Measurements from ENCODE around the gene TUFT1.
"Not testable (repeated sequence)": the region's sequence is repeated elsewhere in the genome, so short reads cannot be mapped to it uniquely, and the experiment has no call there.

TUFT1 gene

DNA sequence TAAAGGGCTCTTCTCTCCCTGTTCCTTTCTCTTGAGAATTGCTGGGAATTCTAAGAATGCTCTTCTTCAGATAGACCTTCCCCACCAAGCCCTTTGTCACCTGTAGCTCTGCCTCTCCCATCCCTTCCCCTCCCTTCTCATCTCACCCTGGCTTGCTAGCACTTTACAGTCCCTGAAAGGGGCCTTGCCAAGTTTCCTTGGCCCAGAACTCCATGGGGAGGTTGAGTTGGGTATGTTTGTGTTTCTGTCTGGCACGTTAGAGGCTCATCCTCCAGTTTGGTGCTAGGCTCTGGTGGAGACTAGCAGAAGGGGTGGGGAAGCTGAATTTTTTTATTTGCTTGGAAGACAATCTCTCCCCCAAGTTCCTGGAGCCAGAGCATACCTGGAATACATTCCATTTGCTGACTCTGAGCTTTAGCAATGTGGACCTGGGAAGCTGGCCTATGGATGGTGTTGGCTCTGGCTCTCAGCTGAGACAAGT lies 24.0 kb upstream of the TUFT1 start:
- TF ChIP-seq, protein P1, sequence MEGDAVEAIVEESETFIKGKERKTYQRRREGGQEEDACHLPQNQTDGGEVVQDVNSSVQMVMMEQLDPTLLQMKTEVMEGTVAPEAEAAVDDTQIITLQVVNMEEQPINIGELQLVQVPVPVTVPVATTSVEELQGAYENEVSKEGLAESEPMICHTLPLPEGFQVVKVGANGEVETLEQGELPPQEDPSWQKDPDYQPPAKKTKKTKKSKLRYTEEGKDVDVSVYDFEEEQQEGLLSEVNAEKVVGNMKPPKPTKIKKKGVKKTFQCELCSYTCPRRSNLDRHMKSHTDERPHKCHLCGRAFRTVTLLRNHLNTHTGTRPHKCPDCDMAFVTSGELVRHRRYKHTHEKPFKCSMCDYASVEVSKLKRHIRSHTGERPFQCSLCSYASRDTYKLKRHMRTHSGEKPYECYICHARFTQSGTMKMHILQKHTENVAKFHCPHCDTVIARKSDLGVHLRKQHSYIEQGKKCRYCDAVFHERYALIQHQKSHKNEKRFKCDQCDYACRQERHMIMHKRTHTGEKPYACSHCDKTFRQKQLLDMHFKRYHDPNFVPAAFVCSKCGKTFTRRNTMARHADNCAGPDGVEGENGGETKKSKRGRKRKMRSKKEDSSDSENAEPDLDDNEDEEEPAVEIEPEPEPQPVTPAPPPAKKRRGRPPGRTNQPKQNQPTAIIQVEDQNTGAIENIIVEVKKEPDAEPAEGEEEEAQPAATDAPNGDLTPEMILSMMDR (IDR thresholded peaks at IDR 0.05; ENCODE audit: control insufficient read depth, insufficient read depth, low read depth, low read length, missing control alignments) = no peak
- no peak for DNase-seq (ENCODE audit: low read depth)
- no peak overlapping the region for H3K4me3 ChIP-seq (ENCODE audit: control insufficient read depth, low read depth, low read length)

DNA sequence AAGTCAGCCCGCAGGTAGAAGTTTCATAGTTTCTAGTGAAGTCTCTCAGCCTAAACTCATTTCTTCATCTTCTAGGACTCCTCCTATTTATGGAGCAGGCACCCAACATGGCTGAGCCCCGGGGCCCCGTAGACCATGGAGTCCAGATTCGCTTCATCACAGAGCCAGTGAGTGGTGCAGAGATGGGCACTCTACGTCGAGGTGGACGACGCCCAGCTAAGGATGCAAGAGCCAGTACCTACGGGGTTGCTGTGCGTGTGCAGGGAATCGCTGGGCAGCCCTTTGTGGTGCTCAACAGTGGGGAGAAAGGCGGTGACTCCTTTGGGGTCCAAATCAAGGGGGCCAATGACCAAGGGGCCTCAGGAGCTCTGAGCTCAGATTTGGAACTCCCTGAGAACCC lies 21.7 kb upstream of the TUFT1 start:
- TF ChIP-seq, protein P1 (IDR thresholded peaks at IDR 0.05; ENCODE audit: control insufficient read depth, insufficient read depth, low read depth, low read length, missing control alignments) = no peak
- no peak for DNase-seq (ENCODE audit: low read depth)
- no peak overlapping the region for H3K4me3 ChIP-seq (ENCODE audit: control insufficient read depth, low read depth, low read length)

DNA sequence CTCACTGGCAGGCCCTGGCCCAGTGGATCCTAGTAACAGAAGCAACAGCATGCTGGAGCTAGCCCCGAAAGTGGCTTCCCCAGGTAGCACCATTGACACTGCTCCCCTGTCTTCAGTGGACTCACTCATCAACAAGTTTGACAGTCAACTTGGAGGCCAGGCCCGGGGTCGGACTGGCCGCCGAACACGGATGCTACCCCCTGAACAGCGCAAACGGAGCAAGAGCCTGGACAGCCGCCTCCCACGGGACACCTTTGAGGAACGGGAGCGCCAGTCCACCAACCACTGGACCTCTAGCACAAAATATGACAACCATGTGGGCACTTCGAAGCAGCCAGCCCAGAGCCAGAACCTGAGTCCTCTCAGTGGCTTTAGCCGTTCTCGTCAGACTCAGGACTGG lies 21.2 kb upstream of the TUFT1 start:
- DNase-seq (ENCODE audit: low read depth) = no peak
- H3K4me3 ChIP-seq (ENCODE audit: control insufficient read depth, low read depth, low read length) = no peak overlapping the region
- TF ChIP-seq, protein P1 (IDR thresholded peaks at IDR 0.05; ENCODE audit: control insufficient read depth, insufficient read depth, low read depth, low read length, missing control alignments) = no peak

DNA sequence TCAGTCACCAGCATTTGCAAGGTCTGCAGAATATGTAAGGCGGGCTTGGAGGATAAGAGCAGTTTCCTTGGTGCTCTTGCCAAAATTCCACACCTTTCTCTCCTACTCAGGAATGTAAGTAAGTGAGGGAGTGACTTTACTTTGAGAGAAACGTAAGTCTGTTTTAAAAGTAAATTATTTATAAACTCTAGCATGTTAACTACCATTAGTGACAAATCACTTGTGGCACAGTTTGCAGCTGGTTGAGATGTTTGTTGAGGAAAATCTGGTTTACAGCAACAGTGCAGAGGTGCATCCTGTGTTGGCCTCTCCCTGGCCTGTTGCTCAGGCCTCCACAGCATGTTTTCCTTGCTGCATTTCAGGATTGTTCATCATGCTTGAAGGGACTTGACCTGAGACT lies 20.4 kb upstream of the TUFT1 start:
- H3K4me3 ChIP-seq (ENCODE audit: control insufficient read depth, low read depth, low read length) = no peak overlapping the region
- DNase-seq (ENCODE audit: low read depth) = no peak
- TF ChIP-seq, protein P1 (IDR thresholded peaks at IDR 0.05; ENCODE audit: control insufficient read depth, insufficient read depth, low read depth, low read length, missing control alignments) = no peak

DNA sequence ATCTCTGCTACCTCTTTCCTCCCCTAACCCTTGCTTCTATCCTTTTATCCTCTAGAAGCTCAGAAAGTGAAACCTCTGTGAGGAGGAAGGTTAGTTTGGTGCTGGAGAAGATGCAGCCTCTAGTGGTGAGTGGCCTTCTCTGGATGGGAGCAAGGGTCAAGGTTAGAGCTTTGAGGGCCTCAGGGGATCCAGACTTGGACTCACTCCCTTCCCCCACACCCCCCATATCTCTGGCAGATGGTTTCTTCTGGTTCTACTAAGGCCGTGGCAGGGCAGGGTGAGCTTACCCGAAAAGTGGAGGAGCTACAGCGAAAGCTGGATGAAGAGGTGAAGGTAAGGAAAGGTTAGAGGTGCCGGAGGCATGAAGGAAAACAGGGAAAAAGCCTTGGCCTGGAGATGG lies 19.8 kb upstream of the TUFT1 start:
- no peak for DNase-seq (ENCODE audit: low read depth)
- TF ChIP-seq, protein P1 (IDR thresholded peaks at IDR 0.05; ENCODE audit: control insufficient read depth, insufficient read depth, low read depth, low read length, missing control alignments) = no peak
- H3K4me3 ChIP-seq (ENCODE audit: control insufficient read depth, low read depth, low read length) = no peak overlapping the region

DNA sequence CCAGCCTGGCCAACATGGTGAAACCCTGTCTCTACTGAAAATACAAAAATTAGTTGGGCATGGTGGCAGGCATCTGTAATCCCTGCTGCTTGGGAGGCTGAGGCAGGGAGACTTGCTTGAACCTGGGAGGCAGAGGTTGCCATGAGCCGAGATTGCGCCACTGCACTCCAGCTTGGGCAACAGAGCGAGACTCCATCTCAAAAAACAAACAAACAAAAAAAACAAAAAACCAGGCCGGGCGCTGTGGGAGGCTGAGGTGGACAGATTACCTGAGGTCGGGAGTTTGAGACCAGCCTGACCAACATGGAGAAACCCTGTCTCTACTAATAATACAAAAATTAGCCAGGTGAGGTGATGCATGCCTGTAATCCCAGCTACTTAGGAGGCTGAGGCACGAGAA lies 17.7 kb upstream of the TUFT1 start:
- not testable (repeated sequence) for DNase-seq (ENCODE audit: low read depth); H3K4me3 ChIP-seq (ENCODE audit: control insufficient read depth, low read depth, low read length)

DNA sequence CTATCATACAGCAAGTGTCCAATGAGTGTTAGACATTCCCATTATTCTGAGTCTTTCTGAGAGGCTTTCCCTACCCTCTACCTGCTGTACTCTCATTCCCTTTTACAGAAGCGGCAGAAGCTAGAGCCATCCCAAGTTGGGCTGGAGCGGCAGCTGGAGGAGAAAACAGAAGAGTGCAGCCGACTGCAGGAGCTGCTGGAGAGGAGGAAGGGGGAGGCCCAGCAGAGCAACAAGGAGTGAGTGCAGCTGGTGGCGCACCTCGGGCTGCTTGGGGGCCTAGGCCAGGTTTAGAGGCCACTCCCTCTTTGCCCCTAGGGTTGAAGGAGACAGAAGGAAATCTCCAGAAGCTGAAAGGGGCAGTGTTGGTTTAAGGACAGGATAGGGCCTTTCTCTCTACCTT lies 16.8 kb upstream of the TUFT1 start:
- H3K4me3 ChIP-seq (ENCODE audit: control insufficient read depth, low read depth, low read length) = no peak overlapping the region
- TF ChIP-seq, protein P1 (IDR thresholded peaks at IDR 0.05; ENCODE audit: control insufficient read depth, insufficient read depth, low read depth, low read length, missing control alignments) = no peak
- no peak for DNase-seq (ENCODE audit: low read depth)
